Gastroesophageal sphincter (tissue), 4 donors: ENCODE measurements around the gene LDLRAD4. TPM values are rescaled to one million over a fixed set of nuclear protein-coding genes. Genes with fewer than 3 reads are reported as not detected.

Experiments
- ATAC-seq: fragments of 150-250 bp; one replicate; pipeline ENCODE4 v1.9.1; 2016; ENCODE audit warnings: mild to moderate bottlenecking, moderate library complexity
- H3K27ac ChIP-seq, 4 donors: fragments of 200-600 bp; sonication (generic) in 3 of 4; 1 replicate in 3 of 4; 2 replicates in 1 of 4; pipeline ENCODE4 v1.5.1; 2016 to 2019
- H3K27me3 ChIP-seq: fragments of 200-600 bp; sonication (generic); one replicate; pipeline ENCODE4 v1.5.1; 2019
- H3K36me3 ChIP-seq, 2 donors: fragments of 200-600 bp; sonication (generic); one replicate each; pipeline ENCODE4 v1.5.1; 2019; ENCODE audit warnings: control low read depth in 1 of 2
- H3K4me1 ChIP-seq, 3 donors: fragments of 200-600 bp; sonication (generic); 1 replicate in 2 of 3; 2 replicates in 1 of 3; pipeline ENCODE4 v1.5.1; 2016 to 2019; ENCODE audit warnings: control low read depth in 2 of 3
- H3K4me3 ChIP-seq, 2 donors: fragments of 200-600 bp; sonication (generic); one replicate each; pipeline ENCODE4 v1.5.1; 2019; ENCODE audit warnings: mild to moderate bottlenecking in 1 of 2, moderate library complexity in 1 of 2
- H3K9me3 ChIP-seq, 3 donors: fragments of 200-600 bp; sonication (generic); one replicate each; pipeline ENCODE4 v1.5.1; 2017 to 2019; ENCODE audit warnings: control low read depth in 2 of 3
- CTCF ChIP-seq, 4 experiments: fragments of 200-600 bp in 2 of 4; fragments of 450-650 bp in 2 of 4; sonication (generic) in 1 of 4; IDR thresholded peaks; one replicate each; pipeline ENCODE4 v1.5.1; 2017 to 2019; ENCODE audit warnings: antibody characterized with exemption in 4 of 4, mild to moderate bottlenecking in 2 of 4, moderate library complexity in 2 of 4
- EP300 ChIP-seq: sonication (generic); formaldehyde crosslinking; IDR thresholded peaks from one replicate; pipeline ENCODE4 v1.6.1; 2017; ENCODE audit warnings: antibody characterized with exemption, mild to moderate bottlenecking
- POLR2A ChIP-seq, 2 donors: fragments of 450-650 bp; IDR thresholded peaks; one replicate each; pipeline ENCODE4 v1.6.1; 2017; ENCODE audit warnings: antibody characterized with exemption in 2 of 2, mild to moderate bottlenecking in 2 of 2, moderate library complexity in 1 of 2
- POLR2AphosphoS5 ChIP-seq: sonication (generic); formaldehyde crosslinking; IDR thresholded peaks from one replicate; pipeline ENCODE4 v1.6.1; 2017; ENCODE audit warnings: antibody characterized with exemption
- WGBS, 2 donors: methylation state at CpG; one replicate each; pipeline ENCODE4 v1.1.5; 2018; ENCODE audit warnings: low coverage in 1 of 2; 5-methylcytosine and 5-hydroxymethylcytosine counted together
- total RNA-seq, 4 donors: library from RNA; depleted of rRNA; stranded (reverse); fragments of >200 nt; gene quantifications; one replicate each; pipeline ENCODE4 v1.1.0, GENCODE V29; 2016

The LDLRAD4 gene
- total RNA-seq, 4 donors from 2014 or later: 28.1 to 85.9 (median 55.2) TPM

- no peak overlapping the region for H3K4me3 ChIP-seq
- H3K9me3 ChIP-seq: no peaks in the 10 kb centered on the region
- TF ChIP-seq POLR2A (IDR thresholded peaks at IDR 0.05): no peak
- 80% methylated on average over 2 of the region's 7 CpGs; no CpG with 5 or more reads in 1 of the 2 donors for WGBS, 2 donors
- H3K36me3 ChIP-seq: no peaks in the 10 kb centered on the region
- no peaks in the 10 kb centered on the region for H3K27me3 ChIP-seq
- no peak for ATAC-seq
- H3K4me1 ChIP-seq: peaks cover 0 to 66% (median 6%) of the 10 kb centered on the region in 3 donors
- no peak overlapping the region for H3K27ac ChIP-seq
Observed at GRCh38 chr18:13580351-13580750, 361.8 kb downstream of the LDLRAD4 start.

GRCh38 chr18:13580991-13581390 is 362.4 kb downstream of the LDLRAD4 start:
- Histone ChIP-seq H3K36me3 (no peaks in the 10 kb centered on the region), H3K9me3 (no peaks in the 10 kb centered on the region), H3K4me3 (no peak overlapping the region), H3K27ac (no peak overlapping the region), H3K27me3 (no peaks in the 10 kb centered on the region), H3K4me1 (peaks cover 0 to 71% (median 6%) of the 10 kb centered on the region in 3 donors)
- TF ChIP-seq POLR2A (IDR thresholded peaks at IDR 0.05) (no peak), CTCF (IDR thresholded peaks at IDR 0.05) (no peak), EP300 (no peak), POLR2AphosphoS5 (no peak)
- WGBS, 2 donors: 90 to 96% methylated on average over 4 of the region's 4 CpGs
- no peak for ATAC-seq

- no peaks in the 10 kb centered on the region for H3K9me3 ChIP-seq
- WGBS, 2 donors: 84% methylated on average over 5 of the region's 5 CpGs; no CpG with 5 or more reads in 1 of the 2 donors
- TF ChIP-seq CTCF (IDR thresholded peaks at IDR 0.05) (no peak), POLR2AphosphoS5 (no peak), EP300 (no peak), POLR2A (IDR thresholded peaks at IDR 0.05) (no peak)
- ATAC-seq: no peak
- no peak overlapping the region for H3K4me3 ChIP-seq
- H3K27ac ChIP-seq: no peak overlapping the region
- peaks cover 0 to 67% (median 6%) of the 10 kb centered on the region in 3 donors for H3K4me1 ChIP-seq
- H3K27me3 ChIP-seq: no peaks in the 10 kb centered on the region
- no peaks in the 10 kb centered on the region for H3K36me3 ChIP-seq
Observed at GRCh38 chr18:13581496-13582177, 363.1 kb downstream of the LDLRAD4 start.

- H3K9me3 ChIP-seq: no peaks in the 10 kb centered on the region
- no peaks in the 10 kb centered on the region for H3K27me3 ChIP-seq
- no peak overlapping the region for H3K4me3 ChIP-seq
- TF ChIP-seq EP300: no peak
- no peak for TF ChIP-seq POLR2A (IDR thresholded peaks at IDR 0.05)
- no peak for TF ChIP-seq POLR2AphosphoS5
- no peak for TF ChIP-seq CTCF (IDR thresholded peaks at IDR 0.05)
- no peak overlapping the region for H3K27ac ChIP-seq
- 92 to 93% methylated on average over 2 to 4 of the region's 9 CpGs for WGBS, 2 donors
- no peaks in the 10 kb centered on the region for H3K36me3 ChIP-seq
- peaks cover 0 to 61% (median 6%) of the 10 kb centered on the region in 3 donors for H3K4me1 ChIP-seq
- ATAC-seq: no peak
Observed at GRCh38 chr18:13582178-13582670, 363.7 kb downstream of the LDLRAD4 start.

- Histone ChIP-seq H3K4me1 (peaks cover 0 to 49% (median 6%) of the 10 kb centered on the region in 3 donors), H3K27me3 (no peaks in the 10 kb centered on the region), H3K9me3 (no peaks in the 10 kb centered on the region), H3K36me3 (no peaks in the 10 kb centered on the region), H3K4me3 (no peak overlapping the region), H3K27ac (no peak overlapping the region)
- 93 to 97% methylated on average over 18 to 21 of the region's 27 CpGs for WGBS, 2 donors
- no peak for ATAC-seq
- TF ChIP-seq EP300 (no peak), POLR2A (IDR thresholded peaks at IDR 0.05) (no peak), POLR2AphosphoS5 (no peak), CTCF (IDR thresholded peaks at IDR 0.05) (no peak)
Observed at GRCh38 chr18:13583576-13584550, 365.3 kb downstream of the LDLRAD4 start.
